NCI-H1105 (cell line): ENCODE results near the gene HEATR5A.
"Not testable (repeated sequence)": the region's sequence is repeated elsewhere in the genome, so short reads cannot be mapped to it uniquely, and the experiment has no call there.

Experiments used
- DNase-seq: peaks from one replicate; lab custom pipeline; 2025; lab: John Stamatoyannopoulos, UW

The HEATR5A gene

DNA sequence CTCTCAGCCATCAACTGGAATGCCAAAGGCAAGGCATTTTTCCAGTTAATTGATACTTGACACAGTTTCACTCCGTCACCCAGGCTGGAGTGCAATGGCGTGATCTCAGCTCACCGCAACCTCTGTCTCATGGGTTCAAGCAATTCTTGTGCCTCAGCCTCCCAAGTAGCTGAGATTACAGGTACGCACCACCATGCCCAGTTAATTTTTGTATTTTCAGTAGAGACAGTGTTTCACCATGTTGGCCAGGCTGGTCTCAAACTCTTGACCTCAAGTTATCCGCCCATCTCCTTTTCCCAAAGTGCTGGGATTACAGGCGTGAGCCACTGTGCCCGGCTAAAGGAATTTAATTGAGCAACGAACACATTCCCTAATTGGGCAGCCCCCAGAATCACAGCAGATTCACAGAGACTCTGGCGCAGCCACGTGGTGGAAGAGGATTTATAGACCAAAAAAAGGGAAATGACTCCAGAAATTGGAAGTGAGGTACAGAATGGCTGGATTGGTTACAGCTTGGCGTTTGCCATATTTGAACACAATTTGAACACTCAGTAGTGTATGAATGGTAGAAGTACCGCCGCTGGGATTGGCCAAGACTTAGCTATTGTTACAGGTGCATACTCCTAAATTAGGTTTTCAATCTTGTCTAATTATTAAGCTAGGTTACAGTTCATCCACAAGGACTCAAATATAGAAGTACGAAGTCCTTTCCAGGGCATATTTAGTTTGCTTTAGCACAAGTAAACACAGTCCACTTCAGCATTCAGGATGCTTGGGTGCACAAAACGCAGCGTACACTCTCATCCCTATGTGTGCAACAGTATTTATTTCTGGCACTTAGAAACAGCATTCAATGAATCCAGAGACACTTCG lies 162.6 kb downstream of the HEATR5A start:
- DNase-seq: not testable (repeated sequence)

DNA sequence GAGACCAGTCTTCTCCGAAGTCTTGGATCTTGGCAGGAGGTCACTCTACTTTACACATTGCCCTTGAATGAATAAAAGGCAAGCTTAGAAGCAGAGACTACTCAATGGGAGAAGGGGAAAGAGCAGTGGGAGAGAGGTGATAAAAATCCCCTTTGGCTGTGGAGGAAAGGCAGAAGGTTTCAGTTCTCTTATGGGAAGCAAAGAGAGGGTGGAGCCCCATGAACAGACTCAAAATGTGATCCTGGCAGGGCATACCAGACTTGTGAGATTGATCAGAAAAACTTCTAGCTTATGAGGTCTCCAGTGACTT lies 163.2 kb downstream of the HEATR5A start:
- no peak for DNase-seq

DNA sequence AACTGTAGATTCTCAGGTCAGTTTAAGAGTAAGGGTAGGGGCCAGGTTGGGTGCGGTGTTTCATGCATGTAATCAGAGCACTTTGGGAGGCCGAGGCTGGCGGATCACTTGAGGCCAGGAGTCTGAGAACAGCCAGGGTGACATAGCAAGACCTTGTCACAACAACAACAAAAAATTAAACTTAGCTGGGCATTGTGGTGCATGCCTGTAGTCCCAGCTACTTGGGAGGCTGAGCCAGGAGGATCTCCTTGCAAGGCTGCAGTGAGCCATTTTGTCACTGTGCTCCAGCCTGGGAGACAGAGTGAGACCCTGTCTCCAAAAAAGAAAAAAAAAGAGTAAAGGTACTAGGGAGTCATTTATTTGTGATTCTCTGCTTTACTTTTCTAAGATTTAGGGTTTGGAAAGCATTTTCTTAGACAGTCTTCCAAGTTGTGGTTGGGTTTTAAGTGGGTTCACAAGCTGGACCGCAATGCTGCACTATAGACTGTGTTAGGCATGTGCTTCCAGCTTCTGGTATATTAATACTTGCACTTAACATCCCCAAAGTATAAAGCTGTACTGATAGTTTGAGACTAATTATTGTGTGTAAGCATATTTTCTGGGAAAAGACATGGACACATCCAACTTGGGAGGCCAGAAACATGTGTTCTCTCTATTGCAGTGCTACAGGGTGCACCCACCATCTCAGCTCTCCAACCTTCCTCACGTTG lies 163.7 kb downstream of the HEATR5A start:
- no peak for DNase-seq

DNA sequence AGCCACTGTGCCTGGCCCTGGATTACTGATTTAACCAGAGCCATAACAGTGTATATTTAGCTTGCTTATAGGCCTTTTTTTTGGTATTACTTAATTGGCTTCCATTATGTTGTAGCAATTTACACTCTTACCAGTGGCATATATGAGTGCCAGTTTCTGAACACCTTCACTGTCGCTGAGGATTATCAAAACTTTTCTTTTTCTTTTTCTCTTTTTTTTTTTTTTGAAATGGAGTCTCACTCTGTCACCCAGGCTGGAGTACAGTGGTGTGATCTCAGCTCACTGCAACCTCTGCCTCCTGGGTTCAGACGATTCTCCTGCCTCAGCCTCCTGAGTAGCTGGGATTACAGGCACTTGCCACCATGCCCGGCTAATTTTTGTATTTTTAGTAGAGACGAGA lies 164.4 kb downstream of the HEATR5A start:
- DNase-seq: not testable (repeated sequence)

DNA sequence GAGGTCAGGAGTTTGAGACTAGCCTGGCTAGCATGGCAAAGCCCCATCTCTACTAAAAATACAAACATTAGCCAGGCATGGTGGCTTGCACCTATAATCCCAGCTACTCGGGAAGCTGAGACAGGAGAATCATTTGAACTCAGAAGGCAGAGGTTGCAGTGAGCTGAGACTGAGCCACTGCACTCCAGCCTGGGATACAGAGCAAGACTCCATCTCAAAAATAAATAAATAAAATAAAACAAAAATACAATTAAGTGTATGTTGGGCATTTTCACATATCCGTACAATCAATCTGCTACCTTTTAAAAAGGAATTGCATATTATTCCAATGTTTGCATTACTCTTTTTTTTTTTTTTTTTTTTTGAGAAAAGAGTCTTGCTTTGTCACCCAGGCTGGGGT lies 165.1 kb downstream of the HEATR5A start:
- DNase-seq: no peak

DNA sequence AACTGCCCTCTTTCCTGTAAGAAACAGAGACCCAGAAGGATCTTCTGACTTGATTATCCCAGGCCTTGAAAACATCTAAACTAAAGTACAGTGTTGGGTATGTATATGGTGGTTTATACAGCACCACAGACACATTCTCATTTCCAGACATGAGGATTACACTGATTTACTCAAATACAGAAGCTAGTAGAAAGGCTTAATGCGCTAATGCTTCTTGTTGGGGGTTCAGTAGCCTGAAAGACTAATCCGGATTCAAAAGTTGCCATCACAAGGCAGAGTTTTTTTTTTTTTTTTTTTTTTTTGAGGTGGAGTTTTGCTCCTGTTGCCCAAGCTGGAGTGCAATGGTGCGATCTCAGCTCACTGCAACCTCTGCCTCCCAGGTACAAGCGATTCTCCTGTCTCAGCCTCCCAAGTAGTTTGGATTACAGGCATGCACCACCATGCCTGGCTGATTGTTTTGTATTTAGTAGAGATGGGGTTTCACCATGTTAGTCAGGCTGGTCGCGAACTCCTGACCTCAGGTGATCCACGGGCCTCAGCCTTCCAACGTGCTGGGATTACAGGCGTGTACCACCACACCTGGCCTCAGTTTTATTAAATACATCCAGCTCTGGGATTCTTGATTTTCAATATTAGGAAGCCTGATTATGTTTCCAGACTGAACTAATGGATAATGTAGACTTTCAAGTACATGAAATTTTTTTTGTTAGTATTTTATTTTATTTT lies 166.4 kb downstream of the HEATR5A start:
- DNase-seq: no peak

DNA sequence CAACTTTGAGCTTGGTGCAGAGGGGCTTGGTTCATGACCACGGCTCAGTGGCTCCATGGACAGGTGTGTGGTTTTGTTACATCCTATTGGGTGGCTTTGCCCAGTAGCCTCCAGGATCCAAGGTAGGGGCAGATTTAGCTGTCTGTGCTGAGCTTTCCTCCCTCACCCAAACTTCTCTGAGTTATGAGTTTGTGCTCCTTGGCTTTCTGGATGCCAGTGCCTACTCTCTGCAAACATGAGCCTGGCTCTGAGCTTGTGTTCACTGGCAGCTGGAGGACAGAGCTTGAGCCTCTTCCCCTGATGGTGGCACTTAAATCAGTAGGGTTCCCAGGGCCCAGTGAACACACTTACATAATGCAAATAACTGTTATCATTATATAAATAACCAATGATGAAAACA lies 167.5 kb downstream of the HEATR5A start:
- no peak for DNase-seq

DNA sequence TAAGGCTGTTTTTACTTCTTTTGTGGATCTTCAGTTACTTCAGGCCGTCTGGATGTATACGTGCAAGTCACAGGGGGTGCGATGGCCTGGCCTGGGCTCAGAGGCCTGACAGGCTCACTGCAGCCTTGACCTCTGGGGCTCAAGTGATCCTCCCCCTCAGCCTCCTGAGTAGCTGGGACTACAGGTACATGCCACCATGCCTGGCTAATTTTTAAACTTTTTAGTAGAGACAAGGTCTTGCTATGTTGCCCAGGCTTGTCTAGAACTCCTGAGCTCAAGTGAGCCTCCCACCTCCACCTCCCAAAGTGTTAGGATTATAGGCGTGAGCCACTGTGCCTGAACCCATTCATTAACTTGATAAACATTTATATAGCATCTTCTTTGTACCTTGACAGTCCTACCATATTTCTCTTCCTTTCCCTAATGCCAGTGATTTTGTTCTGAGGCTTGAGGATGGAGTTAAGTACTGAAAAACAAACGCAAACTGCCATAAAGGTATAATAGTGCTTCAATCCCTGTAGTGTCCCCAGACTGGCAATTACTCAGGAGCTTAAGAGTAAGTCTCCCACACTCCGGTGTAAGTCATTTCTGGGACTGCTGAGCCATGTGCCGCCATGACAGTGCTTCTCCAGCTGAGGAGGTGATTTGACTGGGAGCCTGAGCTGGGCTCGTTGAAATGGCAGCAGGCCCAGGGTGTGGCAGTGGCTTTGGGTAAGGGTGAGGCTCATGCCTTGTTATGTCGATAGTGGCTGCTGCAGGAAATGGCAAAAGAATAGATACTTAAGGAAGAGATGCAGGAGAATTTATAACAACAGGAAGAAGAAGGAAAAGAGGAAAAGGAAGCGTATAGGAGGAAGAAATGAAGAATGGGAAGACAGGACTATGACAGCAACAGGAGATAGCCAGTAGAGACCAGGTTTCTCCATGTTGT lies 169.1 kb downstream of the HEATR5A start:
- no peak for DNase-seq

DNA sequence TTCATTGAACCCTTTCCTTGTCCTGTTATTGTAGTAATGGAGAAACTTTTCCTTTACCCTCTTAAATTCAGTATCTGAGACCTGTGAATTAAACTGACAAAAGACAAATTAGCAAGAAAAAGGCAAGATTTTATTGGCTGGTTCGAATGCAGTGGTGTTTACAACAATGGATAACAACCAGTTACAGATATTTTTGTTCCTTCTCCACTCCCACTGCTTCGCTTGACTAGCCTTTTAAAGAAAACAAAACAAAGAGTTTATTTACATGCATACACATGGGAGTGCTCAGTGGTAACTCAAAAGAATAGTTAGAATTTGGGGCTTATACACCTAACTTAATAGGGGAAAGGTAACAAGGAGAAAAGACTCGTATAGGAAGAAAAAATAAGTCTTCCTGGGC lies 175.7 kb downstream of the HEATR5A start:
- DNase-seq: no peak

DNA sequence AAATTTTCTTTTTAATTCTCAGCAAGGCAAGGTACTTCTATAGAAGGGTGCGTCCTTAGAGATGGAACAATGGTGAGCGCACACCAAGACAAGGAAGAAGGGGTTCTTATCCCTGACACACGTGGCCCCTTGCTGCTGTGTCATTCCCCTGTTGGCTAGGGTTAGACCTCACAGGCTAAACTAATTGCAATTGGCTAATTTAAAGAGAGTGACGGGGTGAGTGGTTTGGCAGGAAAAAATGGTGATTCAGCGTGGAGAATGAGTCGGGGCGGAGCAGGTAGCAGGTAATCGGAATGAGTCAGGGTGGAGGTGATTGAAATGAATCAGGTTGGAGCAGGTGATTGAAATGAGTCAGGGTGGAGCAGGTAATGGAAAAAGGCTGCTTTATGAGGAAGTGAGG lies 176.5 kb downstream of the HEATR5A start:
- no peak for DNase-seq

DNA sequence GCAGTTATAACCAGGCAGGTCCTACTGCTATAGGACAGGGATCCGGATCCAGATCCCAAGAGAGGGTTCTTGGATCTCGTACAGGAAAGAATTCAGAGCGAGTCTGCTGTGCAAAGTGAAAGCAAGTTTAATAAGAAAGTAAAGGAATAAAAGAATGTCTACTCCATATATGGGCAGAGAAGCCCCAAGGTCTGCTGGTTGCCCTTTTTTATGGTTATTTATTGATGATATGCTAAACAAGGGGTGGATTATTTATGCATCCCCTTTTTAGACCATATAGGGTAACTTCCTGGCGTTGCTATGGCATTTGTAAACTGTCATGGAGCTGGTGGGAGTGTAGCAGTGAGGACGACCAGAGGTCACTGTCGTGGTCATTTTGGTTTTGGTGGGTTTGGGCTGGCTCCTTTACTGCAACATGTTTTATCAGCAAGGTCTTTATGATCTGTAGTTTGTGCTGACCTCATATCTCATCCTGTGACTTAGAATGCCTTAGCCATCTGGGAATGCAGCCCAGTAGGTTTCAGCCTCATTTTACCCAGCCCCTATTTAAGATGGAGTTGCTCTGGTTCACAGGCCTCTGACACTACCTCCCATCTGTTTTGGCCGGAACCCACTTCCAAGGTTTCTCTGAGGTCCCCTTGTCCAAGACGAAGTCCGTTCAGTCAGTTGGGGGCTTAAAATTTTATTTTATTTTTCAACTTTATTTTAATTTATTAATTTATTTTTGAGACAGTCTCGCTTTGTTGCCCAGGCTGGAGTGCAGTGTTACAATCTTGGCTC lies 178.0 kb downstream of the HEATR5A start:
- not testable (repeated sequence) for DNase-seq
